DMS 273 treated with DMSO at 0.1 percent for 48 hours (cell line): ENCODE data around the gene ALK.

Experiments
- DNase-seq: peaks from one replicate; lab custom pipeline; 2025; lab: John Stamatoyannopoulos, UW

Gene ALK

GRCh38 chr2:29363111-29363510 lies 558.3 kb downstream of the ALK start:
- DNase-seq: no peak

- DNase-seq: no peak
Measured at GRCh38 chr2:29361231-29361630, 560.2 kb downstream of the ALK start.

GRCh38 chr2:29360016-29360784 lies 561.2 kb downstream of the ALK start:
- DNase-seq: no peak

- no peak for DNase-seq
Measured at GRCh38 chr2:29353403-29353991, 567.9 kb downstream of the ALK start.

- DNase-seq: no peak
Measured at GRCh38 chr2:29351916-29352591, 569.3 kb downstream of the ALK start.

GRCh38 chr2:29351248-29351647 lies 570.1 kb downstream of the ALK start:
- DNase-seq: no peak

GRCh38 chr2:29349316-29350030 lies 571.9 kb downstream of the ALK start:
- DNase-seq: no peak

GRCh38 chr2:29347774-29348461 lies 573.5 kb downstream of the ALK start:
- peak; percentile 32 for DNase-seq

GRCh38 chr2:29345236-29345635 lies 576.1 kb downstream of the ALK start:
- DNase-seq: no peak

- no peak for DNase-seq
Measured at GRCh38 chr2:29343830-29344229, 577.6 kb downstream of the ALK start.

GRCh38 chr2:29336341-29337241 lies 584.8 kb downstream of the ALK start:
- DNase-seq: no peak

GRCh38 chr2:29335396-29335795 lies 586.0 kb downstream of the ALK start:
- no peak for DNase-seq

- no peak for DNase-seq
Measured at GRCh38 chr2:29334706-29335105, 586.7 kb downstream of the ALK start.

GRCh38 chr2:29332540-29332939 lies 588.8 kb downstream of the ALK start:
- no peak for DNase-seq

GRCh38 chr2:29329899-29330298 lies 591.5 kb downstream of the ALK start:
- no peak for DNase-seq

GRCh38 chr2:29326926-29327325 lies 594.5 kb downstream of the ALK start:
- DNase-seq: no peak

GRCh38 chr2:29325544-29325943 lies 595.8 kb downstream of the ALK start:
- DNase-seq: no peak

GRCh38 chr2:29323961-29324360 lies 597.4 kb downstream of the ALK start:
- DNase-seq: no peak

GRCh38 chr2:29323301-29323700 lies 598.1 kb downstream of the ALK start:
- no peak for DNase-seq

- DNase-seq: no peak
Measured at GRCh38 chr2:29322011-29322410, 599.4 kb downstream of the ALK start.
